GM04503 (cell line): ENCODE data around the gene SOX13.
A peak's percentile ranks its signal among the peaks of the same experiment; 100 is the strongest.

Experiments
- DNase-seq: peaks from one replicate; pipeline ENCODE4 v3.0.0-alpha.2; 2012; ENCODE audit warnings: low read depth

Gene SOX13

GRCh38 chr1:204065174-204065985 lies 7.5 kb upstream of the SOX13 start:
- DNase-seq: no peak

- no peak for DNase-seq
These were observed 7.0 kb upstream of the SOX13 start for GRCh38 chr1:204065986-204066300.

- DNase-seq: no peak
These were observed 5.0 kb upstream of the SOX13 start for GRCh38 chr1:204067935-204068334.

DNA sequence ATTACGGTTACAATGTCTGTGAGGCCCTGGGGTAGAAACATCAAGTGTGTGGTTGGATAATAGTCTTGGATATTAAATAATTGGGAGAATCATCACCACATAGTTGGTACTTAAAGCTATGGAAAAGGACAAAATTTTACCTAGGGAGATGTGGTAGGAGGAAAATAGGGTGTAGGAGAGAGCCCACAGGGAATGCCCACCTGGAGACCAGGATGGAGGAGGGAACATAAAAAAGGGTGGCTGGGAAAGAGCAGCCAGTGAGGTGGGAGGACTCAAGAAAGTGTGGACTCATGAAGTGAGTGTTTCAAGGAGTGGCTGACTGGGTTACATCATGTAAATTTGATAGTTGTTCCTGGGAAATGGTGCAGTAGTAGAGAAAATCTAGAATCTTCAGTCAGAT lies 3.0 kb upstream of the SOX13 start:
- no peak for DNase-seq

DNA sequence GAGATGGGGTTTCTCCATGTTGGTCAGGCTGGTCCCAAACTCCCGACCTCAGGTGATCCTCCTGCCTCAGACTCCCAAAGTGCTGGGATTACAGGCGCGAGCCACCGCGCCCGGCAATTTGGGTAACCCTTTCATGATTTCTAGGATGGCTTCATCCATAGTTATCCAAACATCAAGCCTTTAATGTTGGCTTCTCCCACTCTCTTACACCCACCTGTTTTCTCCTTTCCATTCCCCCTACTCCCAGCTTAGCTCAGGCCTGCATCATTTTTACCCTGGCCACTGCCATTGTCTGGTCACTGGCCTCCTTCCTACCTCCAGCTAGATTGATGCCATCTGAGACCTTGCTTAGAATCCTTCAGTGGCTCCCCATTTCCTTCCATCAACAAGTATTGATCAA lies 2.0 kb upstream of the SOX13 start:
- no peak for DNase-seq

GRCh38 chr1:204073837-204074273 lies 940 bp downstream of the SOX13 start:
- no peak for DNase-seq

DNA sequence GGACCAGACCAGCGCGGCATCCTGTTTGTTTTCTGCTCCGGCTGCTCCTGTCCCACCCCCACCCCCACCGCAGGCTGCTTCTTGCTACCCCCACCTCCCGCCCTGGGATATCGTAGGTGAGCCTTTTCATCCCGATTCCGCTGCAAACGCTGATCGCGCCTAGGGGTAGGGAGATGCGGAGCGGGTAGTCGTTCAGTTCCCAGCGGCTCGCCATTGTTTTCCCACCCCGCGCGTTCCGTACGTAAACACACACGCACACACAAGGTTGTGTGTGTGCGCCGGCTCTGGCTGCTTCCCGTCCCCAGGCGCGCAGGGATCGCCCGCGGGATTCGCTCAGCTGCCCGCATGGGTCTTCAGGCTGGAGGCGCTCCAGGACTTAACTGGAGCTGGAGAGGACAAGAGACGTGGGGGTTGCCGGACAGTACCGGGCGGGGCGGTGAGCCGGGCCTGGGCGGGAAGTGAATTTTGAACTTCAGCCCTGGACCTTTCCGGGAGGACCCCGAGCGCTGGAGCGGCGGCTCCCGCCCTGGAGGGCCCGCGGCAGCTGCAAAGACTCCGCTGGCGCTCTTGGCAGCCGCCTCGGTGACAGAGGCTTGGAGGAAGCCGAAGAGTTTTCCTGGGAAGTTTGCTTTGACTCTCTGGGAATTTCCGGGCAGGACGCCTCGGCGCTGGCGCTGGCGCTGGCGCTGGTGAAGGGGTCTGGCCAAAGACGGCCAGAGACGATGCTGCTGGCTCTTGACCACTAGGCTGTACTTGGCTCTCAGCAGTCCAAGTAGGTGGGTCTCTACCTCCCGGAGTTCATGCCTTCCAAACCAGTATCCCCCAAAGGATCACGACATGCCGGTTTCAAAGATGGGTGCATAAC lies 1.6 kb downstream of the SOX13 start:
- no peak for DNase-seq

DNA sequence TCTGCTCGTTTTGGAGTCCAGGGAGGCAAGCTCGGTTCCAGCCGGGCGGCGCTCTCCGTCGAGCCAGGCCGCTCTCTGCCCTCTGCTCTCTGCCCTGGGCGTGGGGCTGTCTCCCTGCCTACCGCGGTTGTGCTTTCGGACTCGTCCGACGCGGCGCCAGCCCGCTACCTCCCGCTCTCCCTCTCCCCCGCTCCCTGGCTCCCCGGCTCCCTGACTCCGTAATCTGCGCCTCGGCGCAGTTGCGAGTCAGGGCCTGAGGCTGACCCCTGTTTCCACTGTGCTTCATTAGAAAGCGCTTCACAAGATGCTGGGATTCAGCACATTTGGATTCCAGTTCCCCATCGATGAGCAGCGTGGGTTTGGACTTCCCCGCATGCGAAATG lies 2.2 kb downstream of the SOX13 start:
- no peak for DNase-seq

GRCh38 chr1:204075890-204076846 lies 3.3 kb downstream of the SOX13 start:
- DNase-seq: no peak

DNA sequence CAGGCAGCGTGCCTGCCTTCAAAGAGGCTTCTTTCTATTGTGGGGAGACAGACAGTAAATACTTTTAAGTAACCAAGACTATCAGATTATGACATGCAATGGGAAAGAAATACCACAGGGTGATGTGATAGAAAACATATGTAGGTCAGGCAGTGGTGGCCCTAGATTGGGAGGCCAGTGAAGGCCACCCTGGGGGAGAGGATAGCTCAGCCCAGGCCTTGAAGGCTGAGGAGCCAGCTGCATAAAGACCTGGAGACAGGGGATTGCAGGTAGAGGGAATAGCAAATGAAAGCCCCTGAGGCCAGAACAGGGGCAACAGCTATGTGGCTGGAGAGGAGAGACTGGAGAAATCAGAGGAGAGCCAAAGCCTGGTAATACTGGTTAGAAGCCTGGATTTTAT lies 4.0 kb downstream of the SOX13 start:
- no peak for DNase-seq

- DNase-seq: no peak
These were observed 5.2 kb downstream of the SOX13 start for GRCh38 chr1:204077979-204078696.

DNA sequence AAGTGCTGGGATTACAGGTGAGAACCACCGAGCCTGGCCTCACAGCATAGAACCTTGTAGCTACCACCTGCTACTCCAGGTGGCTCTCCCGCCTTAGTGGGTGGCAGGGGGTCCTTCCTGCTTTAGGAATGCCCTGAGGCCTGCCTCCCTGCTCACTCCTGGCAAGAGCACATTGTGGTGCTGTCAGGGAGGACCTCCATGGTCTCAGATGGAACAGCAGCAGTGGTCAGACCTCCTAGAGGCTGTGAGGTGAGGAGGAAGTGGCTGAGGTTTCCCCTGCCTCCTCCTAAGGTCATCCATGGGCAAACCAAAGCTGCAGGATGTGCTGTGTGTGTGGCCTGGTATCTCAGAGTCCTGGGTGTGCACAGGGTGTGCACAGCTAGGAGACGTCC lies 6.7 kb downstream of the SOX13 start:
- DNase-seq: no peak

GRCh38 chr1:204080163-204080903 lies 7.4 kb downstream of the SOX13 start:
- DNase-seq: peak; percentile 59

DNA sequence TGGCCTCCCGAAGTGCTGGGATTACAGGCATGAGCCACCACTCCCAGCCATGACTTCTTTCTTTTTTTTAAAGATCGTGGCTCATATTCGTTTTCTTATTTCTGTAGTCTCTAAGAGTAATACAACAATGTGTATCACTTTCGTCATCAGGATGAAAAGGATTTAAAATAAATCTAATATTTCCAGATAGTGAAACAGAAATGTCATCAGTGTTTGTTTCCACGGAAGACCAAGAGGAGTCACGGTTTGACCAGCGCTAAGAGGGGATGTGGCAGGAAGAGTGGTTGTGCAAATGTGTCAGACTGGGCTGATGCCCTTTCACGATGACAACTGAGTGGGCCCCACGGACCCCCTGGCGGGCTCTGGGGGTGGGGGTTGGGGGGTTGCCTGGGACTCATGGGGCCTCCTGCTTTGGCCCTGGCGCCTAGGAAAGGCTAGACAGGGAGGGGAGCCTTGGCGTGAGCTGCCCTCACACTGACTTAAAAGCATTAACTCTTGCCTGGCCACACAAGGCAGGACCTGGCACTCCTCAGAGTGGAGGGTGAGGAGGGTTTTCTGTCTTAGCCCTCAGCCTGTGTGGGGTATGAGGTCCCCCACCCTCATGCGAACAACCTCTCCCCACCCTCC lies 8.4 kb downstream of the SOX13 start:
- no peak for DNase-seq

GRCh38 chr1:204081791-204082513 lies 9.0 kb downstream of the SOX13 start:
- no peak for DNase-seq

GRCh38 chr1:204083491-204083890 lies 10.6 kb downstream of the SOX13 start:
- DNase-seq: no peak

DNA sequence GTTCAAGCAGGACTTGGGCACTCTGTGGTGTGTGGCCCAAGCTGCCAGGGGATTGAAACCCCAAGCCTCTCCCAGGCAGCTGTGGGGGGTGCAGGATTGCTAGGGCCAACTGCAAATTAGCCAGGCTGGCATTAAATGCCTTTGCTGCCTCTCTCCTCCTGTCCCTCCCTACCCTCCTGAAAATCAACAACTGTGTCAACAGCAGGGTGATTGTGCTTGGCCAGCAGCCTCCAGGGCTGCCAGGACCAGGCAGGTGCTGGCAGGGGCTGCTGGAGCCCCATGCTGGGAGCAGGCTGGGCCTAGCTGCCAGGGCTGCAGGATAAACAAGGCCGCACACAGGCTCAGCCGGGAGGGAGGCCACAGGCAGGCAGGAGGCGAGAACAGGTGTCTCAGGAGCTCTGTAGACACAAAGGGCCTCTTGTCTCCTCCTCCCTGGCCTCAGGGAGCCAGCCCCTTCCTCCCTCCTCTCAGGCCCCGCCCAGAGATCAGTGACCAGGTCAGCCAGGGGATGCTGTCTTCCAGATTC lies 11.4 kb downstream of the SOX13 start:
- DNase-seq: no peak

- DNase-seq: no peak
These were observed 13.0 kb downstream of the SOX13 start for GRCh38 chr1:204085876-204086275.

GRCh38 chr1:204087181-204087892 lies 14.4 kb downstream of the SOX13 start:
- DNase-seq: no peak
